Epithelial cell of prostate (primary cell): ENCODE data around the gene SCT.

Experiments used
- DNase-seq: peaks from one replicate; pipeline ENCODE4 v3.0.0-alpha.2; 2011; ENCODE audit warnings: low read depth, low spot score
- H3K27ac ChIP-seq: fragments of 450-650 bp; 2 replicates; pipeline ENCODE4 v1.5.1; 2017; ENCODE audit warnings: mild to moderate bottlenecking

Gene SCT

GRCh38 chr11:592501-592900, 34.5 kb downstream of the SCT start:
- no peak overlapping the region for H3K27ac ChIP-seq
- DNase-seq: no peak

- DNase-seq: no peak
- H3K27ac ChIP-seq: no peak overlapping the region
Measured at GRCh38 chr11:590997-591396, 36.0 kb downstream of the SCT start.

GRCh38 chr11:589798-590197, 37.2 kb downstream of the SCT start:
- no peak overlapping the region for H3K27ac ChIP-seq
- no peak for DNase-seq

- H3K27ac ChIP-seq: no peak overlapping the region
- DNase-seq: no peak
Measured at GRCh38 chr11:587978-588380, 39.0 kb downstream of the SCT start.

GRCh38 chr11:587546-587945, 39.4 kb downstream of the SCT start:
- no peak for DNase-seq
- no peak overlapping the region for H3K27ac ChIP-seq

- H3K27ac ChIP-seq: no peak overlapping the region
- no peak for DNase-seq
Measured at GRCh38 chr11:586376-587316, 40.3 kb downstream of the SCT start.

- DNase-seq: no peak
Measured at GRCh38 chr11:584287-584686, 42.7 kb downstream of the SCT start.

GRCh38 chr11:581752-582151, 45.2 kb downstream of the SCT start:
- DNase-seq: no peak
- no peak overlapping the region for H3K27ac ChIP-seq

More at GRCh38 chr11:584287-584686, 42.7 kb downstream of the SCT start:
- no peak overlapping the region for H3K27ac ChIP-seq

- no peak overlapping the region for H3K27ac ChIP-seq
- DNase-seq: no peak
Measured at GRCh38 chr11:581342-581741, 45.6 kb downstream of the SCT start.

GRCh38 chr11:579830-580601, 47.0 kb downstream of the SCT start:
- no peak overlapping the region for H3K27ac ChIP-seq
- no peak for DNase-seq

- no peak for DNase-seq
- H3K27ac ChIP-seq: peak overlapping the region; percentile 81
Measured at GRCh38 chr11:578276-579035, 48.5 kb downstream of the SCT start.

GRCh38 chr11:577611-577894, 49.4 kb downstream of the SCT start:
- peak overlapping the region; percentile 81 for H3K27ac ChIP-seq
- no peak for DNase-seq

- peak overlapping the region; percentile 81 for H3K27ac ChIP-seq
- DNase-seq: no peak
Measured at GRCh38 chr11:576811-577610, 50.0 kb downstream of the SCT start.
